ENCODE results near the gene GRXCR1. TPM values are rescaled to one million over a fixed set of nuclear protein-coding genes. Genes with fewer than 3 reads are reported as not detected.

Gene GRXCR1
- total RNA-seq, 4 donors from 2014 or later: not detected

DNA sequence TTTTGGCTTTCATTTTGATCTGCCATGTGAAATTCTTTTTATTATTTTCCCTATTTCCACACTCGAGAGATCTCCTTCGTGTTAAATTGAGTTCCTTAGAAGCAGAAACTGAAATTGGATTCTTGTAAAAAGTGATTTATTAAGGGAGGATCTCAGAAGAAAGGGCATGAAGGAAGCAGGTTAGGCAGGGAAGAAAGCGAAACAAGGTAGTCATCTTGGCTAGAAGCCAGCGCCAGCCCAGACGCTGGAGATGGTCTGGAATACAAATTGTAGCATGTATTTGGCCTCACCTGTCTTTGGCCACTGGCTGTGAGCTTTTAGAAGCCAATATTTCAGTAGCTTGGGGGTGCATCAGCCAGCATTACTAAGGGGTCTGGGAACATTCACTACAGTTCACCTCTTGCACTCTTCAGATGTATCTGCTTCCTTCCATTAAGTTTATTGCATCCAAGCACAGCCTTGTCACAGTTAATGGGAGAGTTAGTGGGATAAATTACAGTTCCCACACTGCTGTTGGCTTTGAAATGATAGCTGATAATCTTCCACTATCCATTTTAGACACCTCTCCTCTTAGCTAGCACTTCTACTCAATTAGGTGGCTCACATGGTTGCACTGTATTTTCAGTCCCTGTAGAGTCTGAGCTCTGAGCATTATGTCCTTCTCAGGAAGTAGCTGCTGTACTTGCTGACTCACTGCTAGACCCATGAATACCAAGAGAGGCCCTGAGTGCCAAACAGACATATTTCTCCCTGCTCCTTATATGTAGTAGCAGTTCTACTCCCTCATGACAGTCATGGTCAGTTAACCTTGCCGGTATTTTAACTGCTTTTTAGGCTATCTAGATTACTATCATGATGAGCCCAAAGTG, 14.6 kb downstream of the GRXCR1 start:
- no peak for DNase-seq (ENCODE audit: low spot score in 2 of 2)
- 49 to 52% methylated on average over 6 of the region's 6 CpGs for WGBS, 2 donors
- H3K4me3 ChIP-seq (ENCODE audit: low read depth, poor library complexity, severe bottlenecking): no peak overlapping the region

DNA sequence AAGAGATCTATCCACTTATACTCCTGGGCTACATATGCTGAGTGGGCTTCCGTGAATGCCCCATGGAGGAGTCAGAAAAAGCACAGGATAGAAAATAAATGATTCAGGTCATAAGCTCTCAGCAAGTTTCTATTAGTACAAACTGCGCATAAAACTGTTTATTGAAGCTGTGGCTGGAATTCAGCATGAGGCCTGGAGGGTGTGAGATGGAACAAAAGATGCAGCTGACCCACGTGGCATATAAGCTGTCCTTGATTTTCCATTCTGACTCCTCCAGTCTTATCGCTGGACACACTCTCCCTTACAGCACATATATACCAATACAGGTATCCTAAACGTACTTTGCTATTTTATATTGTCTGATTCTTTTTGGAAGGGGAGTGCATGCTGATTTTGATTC, 17.9 kb downstream of the GRXCR1 start:
- 55 to 69% methylated on average over 5 of the region's 5 CpGs for WGBS, 2 donors
- intact Hi-C loops (cut with DNase I; ENCODE audit: low total_unique reads): no loop called here
- no peak for DNase-seq (ENCODE audit: low spot score in 2 of 2)
- no peak overlapping the region for H3K4me3 ChIP-seq (ENCODE audit: low read depth, poor library complexity, severe bottlenecking)
- no peak for TF ChIP-seq POLR2A (IDR thresholded peaks at IDR 0.05)
- TF ChIP-seq, protein P1, sequence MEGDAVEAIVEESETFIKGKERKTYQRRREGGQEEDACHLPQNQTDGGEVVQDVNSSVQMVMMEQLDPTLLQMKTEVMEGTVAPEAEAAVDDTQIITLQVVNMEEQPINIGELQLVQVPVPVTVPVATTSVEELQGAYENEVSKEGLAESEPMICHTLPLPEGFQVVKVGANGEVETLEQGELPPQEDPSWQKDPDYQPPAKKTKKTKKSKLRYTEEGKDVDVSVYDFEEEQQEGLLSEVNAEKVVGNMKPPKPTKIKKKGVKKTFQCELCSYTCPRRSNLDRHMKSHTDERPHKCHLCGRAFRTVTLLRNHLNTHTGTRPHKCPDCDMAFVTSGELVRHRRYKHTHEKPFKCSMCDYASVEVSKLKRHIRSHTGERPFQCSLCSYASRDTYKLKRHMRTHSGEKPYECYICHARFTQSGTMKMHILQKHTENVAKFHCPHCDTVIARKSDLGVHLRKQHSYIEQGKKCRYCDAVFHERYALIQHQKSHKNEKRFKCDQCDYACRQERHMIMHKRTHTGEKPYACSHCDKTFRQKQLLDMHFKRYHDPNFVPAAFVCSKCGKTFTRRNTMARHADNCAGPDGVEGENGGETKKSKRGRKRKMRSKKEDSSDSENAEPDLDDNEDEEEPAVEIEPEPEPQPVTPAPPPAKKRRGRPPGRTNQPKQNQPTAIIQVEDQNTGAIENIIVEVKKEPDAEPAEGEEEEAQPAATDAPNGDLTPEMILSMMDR (IDR thresholded peaks at IDR 0.05): no peak

More for the DNA sequence above, 14.6 kb downstream of the GRXCR1 start:
- intact Hi-C loops (cut with DNase I; ENCODE audit: low total_unique reads): no loop called here
- TF ChIP-seq POLR2A (IDR thresholded peaks at IDR 0.05): no peak
- TF ChIP-seq, protein P1 (IDR thresholded peaks at IDR 0.05): no peak

DNA sequence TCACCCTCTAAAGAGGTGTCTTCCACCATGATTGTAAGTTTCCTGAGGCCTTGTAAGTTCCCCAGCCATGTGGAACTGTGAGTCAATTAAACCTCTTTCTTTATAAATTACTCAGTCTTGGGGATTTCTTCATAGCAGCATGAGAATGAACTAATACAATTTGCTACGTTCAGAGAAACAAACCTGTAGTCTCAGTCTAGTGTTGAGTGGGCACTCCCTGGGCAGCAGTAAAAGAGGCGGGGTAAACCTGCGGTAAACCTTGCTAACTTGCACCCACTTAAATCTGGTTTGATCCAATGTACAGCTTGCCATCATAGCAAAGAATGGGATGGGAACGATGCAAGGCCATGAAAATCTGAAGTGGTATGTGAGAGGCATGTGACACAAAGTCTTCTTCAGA, 22.4 kb downstream of the GRXCR1 start:
- no peak overlapping the region for H3K4me3 ChIP-seq (ENCODE audit: low read depth, poor library complexity, severe bottlenecking)
- no peak for DNase-seq (ENCODE audit: low spot score in 2 of 2)
- no peak for TF ChIP-seq POLR2A (IDR thresholded peaks at IDR 0.05)
- TF ChIP-seq, protein P1 (IDR thresholded peaks at IDR 0.05): no peak
- WGBS, 2 donors: 89 to 92% methylated on average over 4 of the region's 4 CpGs
- intact Hi-C loops (cut with DNase I; ENCODE audit: low total_unique reads): no loop called here

DNA sequence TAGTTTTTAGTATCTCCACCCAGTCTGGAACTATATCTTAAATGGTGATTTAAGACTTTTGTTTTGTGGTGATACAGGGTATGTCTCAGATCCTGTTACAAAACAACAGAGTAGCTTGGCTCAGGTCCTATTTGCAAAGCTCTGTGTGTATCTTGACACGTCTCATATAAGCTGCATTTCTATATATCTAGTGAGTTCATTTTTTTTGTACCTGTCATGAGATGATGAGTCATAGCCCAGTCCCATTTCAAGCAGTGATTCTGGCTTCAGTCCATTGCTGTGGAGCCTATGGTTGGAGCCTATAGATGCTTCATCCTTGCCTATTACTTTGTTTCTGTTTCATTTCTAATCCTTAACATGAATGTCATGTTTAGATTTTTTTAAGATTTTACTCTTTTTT, 23.0 kb downstream of the GRXCR1 start:
- H3K4me3 ChIP-seq (ENCODE audit: low read depth, poor library complexity, severe bottlenecking): no peak overlapping the region
- intact Hi-C loops (cut with DNase I; ENCODE audit: low total_unique reads): no loop called here
- no peak for DNase-seq (ENCODE audit: low spot score in 2 of 2)
- TF ChIP-seq, protein P1 (IDR thresholded peaks at IDR 0.05): no peak
- TF ChIP-seq POLR2A (IDR thresholded peaks at IDR 0.05): no peak
- WGBS, 2 donors: 41 to 55% methylated on average over 1 of the region's 1 CpG

DNA sequence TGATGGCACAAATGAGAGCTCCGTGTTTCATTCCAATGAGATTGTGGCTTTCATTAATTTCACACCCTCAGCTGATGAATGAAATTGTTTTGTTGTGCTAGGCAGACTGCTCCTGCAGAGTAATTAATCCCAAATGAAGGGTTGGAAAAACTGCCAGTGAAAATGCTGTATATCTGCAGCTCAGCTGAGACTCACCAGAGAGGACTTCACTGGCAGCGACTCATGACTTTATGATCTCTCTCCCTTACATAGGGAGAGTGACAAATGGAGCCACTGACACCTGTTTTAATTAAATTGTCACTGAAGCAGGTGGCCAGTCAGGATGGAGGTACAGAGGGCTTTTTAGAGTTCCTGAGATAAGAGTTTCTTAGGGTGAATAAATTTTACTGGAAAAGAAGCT, 24.8 kb downstream of the GRXCR1 start:
- intact Hi-C loops (cut with DNase I; ENCODE audit: low total_unique reads): no loop called here
- no peak overlapping the region for H3K4me3 ChIP-seq (ENCODE audit: low read depth, poor library complexity, severe bottlenecking)
- TF ChIP-seq, protein P1 (IDR thresholded peaks at IDR 0.05): no peak
- TF ChIP-seq POLR2A (IDR thresholded peaks at IDR 0.05): no peak
- DNase-seq (ENCODE audit: low spot score in 2 of 2): no peak
- 57 to 70% methylated on average over 2 of the region's 2 CpGs for WGBS, 2 donors
